ENCODE measurements around the gene MAMDC2. TPM values are rescaled to one million over a fixed set of nuclear protein-coding genes. Genes with fewer than 3 reads are reported as not detected.

The MAMDC2 gene
- total RNA-seq, 1 donor = 0.45 TPM

- no peak overlapping the region for H3K4me3 ChIP-seq (ENCODE audit: low read depth, low read length)
- DNase-seq (ENCODE audit: low read depth) = peak; percentile 11
- no peak for TF ChIP-seq CTCF (IDR thresholded peaks at IDR 0.05; ENCODE audit: insufficient read depth, low read length)
These were observed 29.5 kb downstream of the MAMDC2 start for GRCh38 chr9:70073193-70073592.

- no peak for DNase-seq (ENCODE audit: low read depth)
- H3K4me3 ChIP-seq (ENCODE audit: low read depth, low read length) = no peak overlapping the region
- TF ChIP-seq CTCF (IDR thresholded peaks at IDR 0.05; ENCODE audit: insufficient read depth, low read length) = no peak
These were observed 30.1 kb downstream of the MAMDC2 start for GRCh38 chr9:70073756-70074155.

GRCh38 chr9:70076678-70077077, 33.0 kb downstream of the MAMDC2 start:
- no peak for TF ChIP-seq CTCF (IDR thresholded peaks at IDR 0.05; ENCODE audit: insufficient read depth, low read length)
- DNase-seq (ENCODE audit: low read depth) = no peak
- H3K4me3 ChIP-seq (ENCODE audit: low read depth, low read length) = no peak overlapping the region

GRCh38 chr9:70079417-70080037, 35.9 kb downstream of the MAMDC2 start:
- no peak overlapping the region for H3K4me3 ChIP-seq (ENCODE audit: low read depth, low read length)
- DNase-seq (ENCODE audit: low read depth) = peak; percentile 26
- TF ChIP-seq CTCF (IDR thresholded peaks at IDR 0.05; ENCODE audit: insufficient read depth, low read length) = no peak

GRCh38 chr9:70080481-70081119, 37.0 kb downstream of the MAMDC2 start:
- peak; percentile 68 for DNase-seq (ENCODE audit: low read depth)
- no peak for TF ChIP-seq CTCF (IDR thresholded peaks at IDR 0.05; ENCODE audit: insufficient read depth, low read length)
- H3K4me3 ChIP-seq (ENCODE audit: low read depth, low read length) = no peak overlapping the region

- peak; percentile 41 for DNase-seq (ENCODE audit: low read depth)
- H3K4me3 ChIP-seq (ENCODE audit: low read depth, low read length) = no peak overlapping the region
- TF ChIP-seq CTCF (IDR thresholded peaks at IDR 0.05; ENCODE audit: insufficient read depth, low read length) = no peak
These were observed 37.5 kb downstream of the MAMDC2 start for GRCh38 chr9:70081120-70081495.

All from fibroblast of the aortic adventitia (primary cell).